Measurements from ENCODE around the gene GRAMD2A. TPM values are rescaled to one million over a fixed set of nuclear protein-coding genes. Genes with fewer than 3 reads are reported as not detected.

Gene GRAMD2A
- total RNA-seq, 1 experiment from 2014 or later = 1.3 TPM

GRCh38 chr15:72135719-72136118 is 61.9 kb downstream of the GRAMD2A start:
- no peaks in the 10 kb centered on the region for H3K4me1 ChIP-seq (ENCODE audit: insufficient read depth, low read length)
- no peak overlapping the region for H3K4ac ChIP-seq (ENCODE audit: low read depth, low read length)
- H4K91ac ChIP-seq (ENCODE audit: insufficient read length, low read depth, low read length) = no peak overlapping the region
- H3K79me2 ChIP-seq (ENCODE audit: insufficient read depth, low read length) = no peaks in the 10 kb centered on the region
- no peak overlapping the region for H2BK12ac ChIP-seq (ENCODE audit: insufficient read length, low read depth, low read length)
- H2AFZ ChIP-seq (ENCODE audit: low read length) = no peak overlapping the region
- H3K23me2 ChIP-seq (ENCODE audit: insufficient read length, low read depth, low read length, poor library complexity, severe bottlenecking) = no peaks in the 10 kb centered on the region
- H3K79me1 ChIP-seq (ENCODE audit: insufficient read depth, low read depth, low read length, poor library complexity, severe bottlenecking) = no peaks in the 10 kb centered on the region
- no peak for DNase-seq
- H3K27me3 Mint-ChIP-seq (ENCODE audit: low read depth) = no peaks in the 10 kb centered on the region
- no peaks in the 10 kb centered on the region for H3K9me3 Mint-ChIP-seq
- H3K4me2 ChIP-seq (ENCODE audit: insufficient read depth, insufficient read length, low read length) = no peak overlapping the region
- no CpG with 5 or more reads among the region's 2 CpGs for WGBS (ENCODE audit: extremely low coverage, insufficient read length, low lambda C conversion rate)
- no peak overlapping the region for H2BK5ac ChIP-seq (ENCODE audit: insufficient read length, low read length)
- H3K14ac ChIP-seq (ENCODE audit: insufficient read depth, low read length) = no peak overlapping the region
- TF ChIP-seq CTCF (conservative IDR thresholded peaks at IDR 0.05) = no peak
- H3K4me3 Mint-ChIP-seq = no peak overlapping the region
- no peak overlapping the region for H2BK15ac ChIP-seq (ENCODE audit: low read depth, low read length)
- H3K27ac ChIP-seq (ENCODE audit: insufficient read length, low read depth, low read length) = no peak overlapping the region
- H2BK120ac ChIP-seq (ENCODE audit: low read depth, low read length, poor library complexity, severe bottlenecking) = no peak overlapping the region
- no peak overlapping the region for H4K8ac ChIP-seq (replicated peaks; ENCODE audit: insufficient read length, low read depth, low read length)
- no peaks in the 10 kb centered on the region for H3K4me1 Mint-ChIP-seq
- no peak overlapping the region for H3K27ac Mint-ChIP-seq
- H4K5ac ChIP-seq (ENCODE audit: insufficient read length, low read depth, low read length) = no peak overlapping the region
- H3K36me3 Mint-ChIP-seq (ENCODE audit: insufficient read depth in 1 of 3, low read depth in 3 of 3) = no peaks in the 10 kb centered on the region
- no peak overlapping the region for H3K56ac ChIP-seq (ENCODE audit: insufficient read length, low read depth, low read length)
- no peak overlapping the region for H3T11ph ChIP-seq (ENCODE audit: low read length)
- H3K23ac ChIP-seq (ENCODE audit: insufficient read length, low read depth, low read length) = no peak overlapping the region
- no peak overlapping the region for H2AK5ac ChIP-seq (ENCODE audit: insufficient read length, low read length)
- no peak overlapping the region for H3K18ac ChIP-seq (ENCODE audit: insufficient read length, low read depth, low read length)
- H4K20me1 ChIP-seq (ENCODE audit: control insufficient read depth, insufficient read depth, insufficient read length) = no peaks in the 10 kb centered on the region
- H3K27me3 ChIP-seq (ENCODE audit: insufficient read depth, low read length) = no peaks in the 10 kb centered on the region
- H2BK20ac ChIP-seq (ENCODE audit: low read depth, low read length, poor library complexity, severe bottlenecking) = no peak overlapping the region
- no peaks in the 10 kb centered on the region for H3K9me3 ChIP-seq (ENCODE audit: control insufficient read depth, low read depth, low read length)
- H3K9ac ChIP-seq (ENCODE audit: extremely low read depth, insufficient read length, low read length) = no peak overlapping the region
